Spleen (tissue), 11 donors: ENCODE measurements around the gene ANKDD1A. TPM values are rescaled to one million over a fixed set of nuclear protein-coding genes. Genes with fewer than 3 reads are reported as not detected.
A peak's percentile ranks its signal among the peaks of the same experiment; 100 is the strongest.

ENCODE experiments used
- DNase-seq: peaks from one replicate; pipeline ENCODE4 v3.0.0-alpha.2; 2020
- H3K27ac ChIP-seq, 8 donors: fragments of 200-600 bp; sonication (generic) in 7 of 8; 1 replicate in 4 of 8; 2 replicates in 4 of 8; pipeline versions ENCODE4 v1.5.0 to v1.8.0; 2016 to 2021; ENCODE audit warnings: inconsistent platforms in 4 of 8, mild to moderate bottlenecking in 4 of 8, moderate library complexity in 1 of 8
- H3K27me3 ChIP-seq, 7 donors: fragments of 200-600 bp; sonication (generic) in 6 of 7; replicated peaks in 1 of 7; 1 replicate in 4 of 7; 2 replicates in 3 of 7; pipeline versions ENCODE4 v1.5.0 to v1.8.0; 2016 to 2021; ENCODE audit warnings: inconsistent platforms in 3 of 7, mild to moderate bottlenecking in 1 of 7
- H3K36me3 ChIP-seq, 6 donors: fragments of 200-600 bp; sonication (generic) in 5 of 6; 1 replicate in 4 of 6; 2 replicates in 2 of 6; pipeline versions ENCODE4 v1.5.0 to v1.8.0; 2016 to 2021; ENCODE audit warnings: inconsistent platforms in 2 of 6
- H3K4me1 ChIP-seq, 6 donors: fragments of 200-600 bp; sonication (generic) in 5 of 6; 1 replicate in 3 of 6; 2 replicates in 3 of 6; pipeline versions ENCODE4 v1.5.0 to v1.8.0; 2016 to 2021; ENCODE audit warnings: inconsistent platforms in 3 of 6
- H3K4me3 ChIP-seq, 8 donors: fragments of 200-600 bp; sonication (generic) in 7 of 8; 1 replicate in 4 of 8; 2 replicates in 4 of 8; pipeline versions ENCODE4 v1.5.0 to v1.8.0; 2016 to 2021; ENCODE audit warnings: inconsistent platforms in 4 of 8, mild to moderate bottlenecking in 4 of 8, moderate library complexity in 2 of 8
- H3K9me3 ChIP-seq, 8 donors: fragments of 200-600 bp; sonication (generic) in 7 of 8; 1 replicate in 4 of 8; 2 replicates in 4 of 8; pipeline versions ENCODE4 v1.5.0 to v1.8.0; 2016 to 2021; ENCODE audit warnings: inconsistent platforms in 4 of 8
- CTCF ChIP-seq, 11 experiments: fragments of 200-600 bp in 7 of 11; fragments of 450-650 bp in 4 of 11; sonication (generic) in 4 of 11; IDR thresholded peaks in 8 of 11; conservative IDR thresholded peaks in 3 of 11; 1 replicate in 7 of 11; 2 replicates in 4 of 11; pipeline versions ENCODE4 v1.4.0 to v1.8.0; 2016 to 2021; ENCODE audit warnings: antibody characterized with exemption in 11 of 11, inconsistent platforms in 4 of 11, mild to moderate bottlenecking in 1 of 11
- POLR2A ChIP-seq, 3 donors: fragments of 450-650 bp; IDR thresholded peaks; one replicate each; pipeline ENCODE4 v1.5.1; 2017; ENCODE audit warnings: antibody characterized with exemption in 3 of 3, mild to moderate bottlenecking in 1 of 3
- POLR2AphosphoS5 ChIP-seq, 3 donors: sonication (generic); formaldehyde crosslinking; IDR thresholded peaks; one replicate each; pipeline ENCODE4 v1.5.1; 2017; ENCODE audit warnings: antibody characterized with exemption in 3 of 3
- WGBS, 5 donors: extraction: QIAGEN DNeasy Blood & Tissue Kit in 3 of 5; methylation state at CpG; one replicate each; pipeline versions ENCODE4 v1.1.5 to v1.1.7; 2013 to 2018; 5-methylcytosine and 5-hydroxymethylcytosine counted together
- intact Hi-C: fragments of 100-400 bp; cut with DNase I; formaldehyde crosslinking; loops from one replicate; pipeline ENCODE4 v1.15.0; 2023; ENCODE audit warnings: low total_unique reads
- polyA plus RNA-seq, 3 donors: library from polyadenylated mRNA; stranded (reverse); fragments of 200-250 nt; gene quantifications; one replicate each; pipeline ENCODE4 v1.2.1, GENCODE V29; 2013
- total RNA-seq, 7 donors: library from RNA; depleted of rRNA in 3 of 7; stranded (reverse); fragments of >200 nt in 3 of 7; fragmentation: NEBNext Ultra II Directional in 4 of 7; extraction: Animal tissue kit (Norgen Biotek cat#: 25700) in 4 of 7; gene quantifications; one replicate each; pipeline versions ENCODE4 v1.1.0 to v1.2.1, GENCODE V29; 2016 to 2021
- donor health status: healthy with polysubstance abuse.
- donor health status: DM: no; HTN: no; CAD: no; lungs with moderate emphysema.
- donor health status: DM: no; HTN: no; CAD: no.
- donor health status: Bipolar disorder and iron deficiency.
- donor health status: healthy.
- donor health status: DM: no; HTN: no; CAD: no.
- donor health status: DM: yes; HTN: yes; CAD: no.

ANKDD1A gene
- total and polyA plus RNA-seq, 10 donors, result 5.7 to 71.1 (median 41.7) TPM

DNA sequence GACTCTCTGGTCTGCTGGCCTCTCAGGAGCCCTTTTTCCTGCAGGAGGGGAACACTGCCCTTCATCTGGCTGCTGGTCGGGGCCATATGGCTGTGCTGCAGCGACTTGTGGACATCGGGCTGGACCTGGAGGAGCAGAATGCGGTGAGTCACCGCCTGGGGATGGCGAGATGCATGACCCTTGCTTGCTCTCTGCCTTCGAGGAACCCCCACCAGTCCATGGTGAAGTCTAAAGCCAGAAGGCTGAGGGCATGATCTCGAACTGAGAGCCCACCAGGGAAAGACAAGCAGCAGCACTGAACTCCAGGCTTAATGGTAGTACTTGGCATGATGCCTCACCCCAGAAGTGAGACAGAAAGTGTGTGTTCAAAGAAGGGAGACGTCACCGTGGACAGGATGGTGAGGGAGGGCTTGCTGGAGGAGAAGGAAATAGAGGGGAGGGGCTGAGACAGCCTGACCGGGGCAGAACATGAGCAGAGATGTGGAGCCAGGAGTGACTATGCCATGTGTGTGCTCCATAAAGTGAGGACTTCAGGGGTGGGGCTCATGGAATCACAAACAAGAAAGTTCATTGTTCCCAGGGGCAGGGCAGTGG lies 19.2 kb downstream of the ANKDD1A start:
- peaks cover 0 to 20% (median 2%) of the 10 kb centered on the region in 6 donors for H3K4me1 ChIP-seq
- TF ChIP-seq POLR2A (IDR thresholded peaks at IDR 0.05) (no peak), POLR2AphosphoS5 (IDR thresholded peaks at IDR 0.05) (no peak), CTCF (IDR thresholded peaks at IDR 0.05 in 8 of 11, conservative IDR thresholded peaks at IDR 0.05 in 3 of 11) (no peak)
- no peak overlapping the region for H3K4me3 ChIP-seq
- H3K36me3 ChIP-seq, result peaks cover 0 to 95% (median 32%) of the 10 kb centered on the region in 6 donors
- no peak for DNase-seq
- WGBS, 5 donors, result 63 to 77% (median 71%) methylated on average over 6 to 11 of the region's 11 CpGs
- no peaks in the 10 kb centered on the region for H3K27me3 ChIP-seq
- H3K9me3 ChIP-seq, result no peaks in the 10 kb centered on the region
- intact Hi-C loops, result no loop called here
- peak overlapping the region in 1 of 8 donors; percentile 18 for H3K27ac ChIP-seq

GRCh38 chr15:64931381-64931780 lies 19.7 kb downstream of the ANKDD1A start:
- peaks cover 0 to 20% (median 2%) of the 10 kb centered on the region in 6 donors for H3K4me1 ChIP-seq
- no peak overlapping the region for H3K27ac ChIP-seq
- DNase-seq, result no peak
- peaks cover 0 to 95% (median 31%) of the 10 kb centered on the region in 6 donors for H3K36me3 ChIP-seq
- WGBS, 5 donors, result 90 to 100% (median 93%) methylated on average over 2 to 8 of the region's 8 CpGs
- no peaks in the 10 kb centered on the region for H3K9me3 ChIP-seq
- intact Hi-C loops, result no loop called here
- H3K27me3 ChIP-seq, result no peaks in the 10 kb centered on the region
- no peak overlapping the region for H3K4me3 ChIP-seq
- no peak for TF ChIP-seq POLR2AphosphoS5 (IDR thresholded peaks at IDR 0.05)
- no peak for TF ChIP-seq POLR2A (IDR thresholded peaks at IDR 0.05)
- no peak for TF ChIP-seq CTCF (IDR thresholded peaks at IDR 0.05 in 8 of 11, conservative IDR thresholded peaks at IDR 0.05 in 3 of 11)

GRCh38 chr15:64934023-64934422 lies 22.3 kb downstream of the ANKDD1A start:
- TF ChIP-seq CTCF (IDR thresholded peaks at IDR 0.05 in 8 of 11, conservative IDR thresholded peaks at IDR 0.05 in 3 of 11) (no peak), POLR2AphosphoS5 (IDR thresholded peaks at IDR 0.05) (no peak), POLR2A (IDR thresholded peaks at IDR 0.05) (no peak)
- Histone ChIP-seq H3K27ac (no peak overlapping the region), H3K4me3 (no peak overlapping the region), H3K4me1 (peaks cover 0 to 5% (median 0%) of the 10 kb centered on the region in 6 donors), H3K36me3 (peaks cover 0 to 87% (median 28%) of the 10 kb centered on the region in 6 donors), H3K9me3 (no peaks in the 10 kb centered on the region), H3K27me3 (no peaks in the 10 kb centered on the region)
- DNase-seq, result no peak
- WGBS, 5 donors, result 93 to 98% (median 97%) methylated on average over 11 of the region's 11 CpGs
- intact Hi-C loops, result no loop called here

DNA sequence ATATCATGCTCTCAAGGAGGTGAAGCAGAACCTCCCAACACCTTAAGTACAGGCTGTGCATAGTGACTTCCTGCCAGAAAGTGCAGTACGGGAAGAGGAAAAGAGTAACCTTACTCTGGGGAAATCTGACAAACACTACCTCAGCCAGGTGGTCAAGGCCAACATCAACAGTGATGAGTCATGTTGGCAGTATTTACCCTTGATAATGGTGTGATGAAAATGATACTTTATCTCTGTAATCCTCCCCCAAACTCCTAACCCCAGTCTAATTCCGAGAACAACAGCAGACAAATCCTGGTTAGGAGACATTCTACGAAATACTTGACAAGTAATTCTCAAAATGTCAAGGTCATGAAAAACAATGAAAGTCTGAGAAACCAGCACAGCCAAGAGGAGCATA lies 26.5 kb downstream of the ANKDD1A start:
- intact Hi-C loops, result no loop called here
- 61 to 70% (median 65%) methylated on average over 3 of the region's 3 CpGs for WGBS, 5 donors
- no peaks in the 10 kb centered on the region for H3K27me3 ChIP-seq

More for the DNA sequence above, 26.5 kb downstream of the ANKDD1A start:
- Histone ChIP-seq H3K9me3 (no peaks in the 10 kb centered on the region), H3K4me3 (no peak overlapping the region), H3K36me3 (peaks cover 0 to 78% (median 14%) of the 10 kb centered on the region in 6 donors), H3K27ac (no peak overlapping the region), H3K4me1 (no peaks in the 10 kb centered on the region)
- no peak for DNase-seq
- TF ChIP-seq POLR2AphosphoS5 (IDR thresholded peaks at IDR 0.05) (no peak), POLR2A (IDR thresholded peaks at IDR 0.05) (no peak), CTCF (IDR thresholded peaks at IDR 0.05 in 8 of 11, conservative IDR thresholded peaks at IDR 0.05 in 3 of 11) (no peak)
